ENCODE data around the gene TNFRSF4.
A peak's percentile ranks its signal among the peaks of the same experiment; 100 is the strongest.

TNFRSF4 gene

DNA sequence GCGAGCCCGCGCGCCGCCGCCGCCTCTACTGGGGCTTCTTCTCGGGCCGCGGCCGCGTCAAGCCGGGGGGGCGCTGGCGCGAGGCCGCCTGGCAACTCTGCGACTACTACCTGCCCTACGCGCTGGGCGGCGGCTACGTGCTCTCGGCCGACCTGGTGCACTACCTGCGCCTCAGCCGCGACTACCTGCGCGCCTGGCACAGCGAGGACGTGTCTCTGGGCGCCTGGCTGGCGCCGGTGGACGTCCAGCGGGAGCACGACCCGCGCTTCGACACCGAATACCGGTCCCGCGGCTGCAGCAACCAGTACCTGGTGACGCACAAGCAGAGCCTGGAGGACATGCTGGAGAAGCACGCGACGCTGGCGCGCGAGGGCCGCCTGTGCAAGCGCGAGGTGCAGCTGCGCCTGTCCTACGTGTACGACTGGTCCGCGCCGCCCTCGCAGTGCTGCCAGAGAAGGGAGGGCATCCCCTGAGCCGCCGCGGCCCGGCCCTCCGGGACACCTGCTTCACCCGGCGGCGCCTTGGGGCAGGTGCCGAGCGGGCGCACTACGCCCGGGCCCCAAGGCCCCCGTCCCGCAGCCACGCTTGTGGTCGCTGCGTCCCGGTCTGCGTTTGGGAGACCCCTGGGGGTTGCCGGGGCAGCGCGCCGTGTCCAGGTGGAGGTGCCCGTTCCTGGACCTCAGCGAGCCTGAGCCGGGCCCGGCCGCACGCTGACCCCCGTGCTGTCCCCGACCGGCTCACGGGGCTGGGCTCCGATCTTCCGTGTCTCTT, 19.0 kb upstream of the TNFRSF4 start:
- DNase-seq (ENCODE audit: low spot score): no peak

DNA sequence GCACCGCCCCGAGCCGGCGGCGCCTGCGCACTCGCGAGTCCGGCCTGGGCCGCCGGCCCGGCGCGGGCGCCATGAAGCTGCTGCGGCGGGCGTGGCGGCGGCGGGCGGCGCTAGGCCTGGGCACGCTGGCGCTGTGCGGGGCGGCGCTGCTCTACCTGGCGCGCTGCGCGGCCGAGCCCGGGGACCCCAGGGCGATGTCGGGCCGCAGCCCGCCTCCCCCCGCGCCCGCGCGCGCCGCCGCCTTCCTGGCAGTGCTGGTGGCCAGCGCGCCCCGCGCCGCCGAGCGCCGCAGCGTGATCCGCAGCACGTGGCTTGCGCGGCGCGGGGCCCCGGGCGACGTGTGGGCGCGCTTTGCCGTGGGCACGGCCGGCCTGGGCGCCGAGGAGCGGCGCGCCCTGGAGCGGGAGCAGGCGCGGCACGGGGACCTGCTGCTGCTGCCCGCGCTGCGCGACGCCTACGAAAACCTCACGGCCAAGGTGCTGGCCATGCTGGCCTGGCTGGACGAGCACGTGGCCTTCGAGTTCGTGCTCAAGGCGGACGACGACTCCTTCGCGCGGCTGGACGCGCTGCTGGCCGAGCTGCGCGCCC, 18.3 kb upstream of the TNFRSF4 start, which contains the start of gene B3GALT6:
TSS of gene B3GALT6 (plus strand) at position 30 of the 588 bp plus-strand sequence. CDS start at position 72, 42 bp downstream.
- DNase-seq (ENCODE audit: low spot score): no peak

DNA sequence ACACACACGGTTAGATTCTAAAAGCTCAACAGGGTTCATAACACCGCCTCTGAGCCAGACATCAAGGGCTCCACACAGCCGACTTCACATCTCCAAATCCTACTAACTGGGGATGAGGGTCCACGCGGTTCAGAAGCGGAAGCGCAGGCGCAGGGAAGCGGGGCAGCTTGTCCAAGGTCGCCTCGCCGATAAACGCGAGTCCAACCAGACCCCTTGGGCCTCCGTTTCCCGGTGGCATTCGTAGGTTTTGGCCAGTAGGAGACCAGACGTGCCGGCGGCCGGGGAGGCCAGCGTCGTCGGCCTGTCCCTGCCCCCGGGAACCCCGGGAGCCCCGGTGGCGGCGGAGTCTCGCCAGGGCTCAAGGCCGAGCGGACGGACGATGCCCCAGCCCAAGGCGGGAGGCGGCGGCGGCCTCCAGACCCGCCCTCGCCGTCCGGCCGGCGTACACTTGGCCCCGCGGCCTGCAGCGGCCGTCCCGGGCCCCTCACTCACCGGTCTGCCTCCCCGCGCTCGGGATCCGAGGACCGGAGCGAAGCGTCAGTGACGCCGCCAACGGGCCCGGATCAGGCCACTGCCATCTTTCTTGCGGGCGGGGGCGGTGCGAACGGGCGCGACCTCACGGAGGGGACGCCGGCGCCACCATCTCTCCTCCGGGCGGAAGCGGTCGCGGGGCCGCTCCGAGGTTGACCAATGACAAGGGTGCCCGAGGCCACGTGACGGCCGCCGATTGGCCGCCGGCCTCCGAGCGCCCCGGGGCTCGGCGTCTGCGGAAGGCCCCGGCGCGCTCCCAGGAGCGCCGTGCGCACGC, 17.7 kb upstream of the TNFRSF4 start, which contains the start of gene SDF4:
TSS of gene SDF4 (minus strand) at position 602 of the 808 bp plus-strand sequence. CDS start 3,229 bp downstream, outside the sequence.
- DNase-seq (ENCODE audit: low spot score): peak; percentile 96

DNA sequence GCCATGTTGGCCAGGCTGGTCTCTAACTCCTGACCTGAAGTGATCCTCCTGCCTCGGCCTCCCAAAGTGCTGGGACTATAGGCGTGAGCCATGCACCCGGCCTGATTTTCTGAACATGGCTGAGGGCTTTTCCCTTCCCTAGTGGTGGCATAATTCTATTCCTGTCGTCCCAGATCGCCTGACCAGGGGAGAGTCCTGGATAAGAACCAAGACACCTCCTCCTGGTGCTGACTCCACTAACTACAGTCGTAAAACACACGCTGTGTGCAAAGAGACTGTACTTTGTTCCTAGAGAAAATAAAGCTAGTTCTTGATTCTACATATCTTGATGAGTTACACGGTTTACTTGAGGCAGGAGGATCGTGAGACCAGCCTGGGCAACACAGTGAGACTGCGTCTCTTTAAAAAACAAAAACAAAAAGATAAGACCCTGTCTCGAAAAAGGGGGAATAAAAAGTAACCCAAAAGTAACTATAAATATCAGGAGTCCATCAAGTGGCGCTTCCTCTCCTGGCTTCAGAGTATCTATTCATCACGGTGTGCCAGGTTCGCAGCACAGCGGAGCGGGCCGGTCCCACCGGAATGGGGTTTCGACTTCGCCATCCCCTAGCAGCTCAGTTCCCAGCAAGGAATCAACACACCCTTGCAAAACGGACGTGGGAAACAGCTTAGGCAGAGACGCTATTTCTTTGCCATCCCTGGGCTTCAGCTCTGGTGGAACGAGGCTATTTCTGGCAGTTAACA, 16.9 kb upstream of the TNFRSF4 start:
- peak; percentile 11 for DNase-seq (ENCODE audit: low spot score)

DNA sequence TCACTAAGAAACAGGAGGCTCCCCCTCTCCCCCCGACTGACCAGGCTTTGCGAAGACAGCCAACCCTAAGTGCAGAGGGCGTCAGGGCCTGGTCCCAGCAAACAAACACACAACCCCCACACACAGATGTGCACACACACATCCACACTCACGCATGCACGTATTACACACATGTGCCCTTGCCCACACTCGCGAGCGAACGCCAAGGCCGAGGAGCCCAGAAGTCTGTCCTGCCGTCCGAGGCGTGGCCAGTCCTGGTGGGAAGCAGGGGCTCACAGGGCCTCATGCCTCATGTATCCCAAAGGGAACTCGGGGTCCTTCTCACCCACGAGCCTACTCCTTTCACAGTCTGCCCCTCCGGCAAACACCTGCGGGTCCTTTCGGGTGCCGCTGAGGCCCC, 15.8 kb upstream of the TNFRSF4 start:
- no peak for DNase-seq (ENCODE audit: low spot score)

DNA sequence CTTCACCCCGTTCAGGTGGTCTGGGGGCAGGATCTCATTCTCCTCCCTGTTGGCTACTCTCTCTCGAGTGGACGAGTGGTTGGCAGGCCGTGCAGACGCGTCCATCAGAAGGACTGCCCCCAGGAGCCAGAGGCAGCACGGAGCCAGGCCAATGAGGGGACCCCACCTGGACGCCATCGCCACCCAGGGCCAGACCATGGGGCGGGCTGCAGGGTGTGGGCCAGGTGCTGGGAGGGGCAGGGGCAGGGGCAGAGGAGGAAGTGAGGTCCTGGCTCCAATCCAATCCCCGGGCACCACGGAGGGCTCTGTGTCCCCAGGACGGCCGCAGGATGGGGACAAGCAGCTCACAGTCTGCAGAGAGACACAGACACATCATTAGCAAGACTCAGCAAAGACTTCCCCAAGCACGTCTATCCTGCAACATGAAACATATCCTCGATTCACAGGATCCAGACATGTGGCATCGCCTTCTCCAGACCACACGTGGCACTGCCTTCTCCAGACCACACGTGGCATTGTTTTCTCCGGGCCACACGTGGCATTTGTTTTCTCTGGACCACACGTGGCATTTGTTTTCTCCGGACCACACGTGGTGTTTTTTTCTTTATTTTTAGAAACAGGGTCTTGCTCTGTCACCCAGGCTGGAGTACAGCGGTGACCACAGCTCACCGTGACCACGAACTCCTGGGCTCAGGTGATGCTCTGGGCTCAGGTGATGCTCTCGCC, 14.8 kb upstream of the TNFRSF4 start:
- no peak for DNase-seq (ENCODE audit: low spot score)

DNA sequence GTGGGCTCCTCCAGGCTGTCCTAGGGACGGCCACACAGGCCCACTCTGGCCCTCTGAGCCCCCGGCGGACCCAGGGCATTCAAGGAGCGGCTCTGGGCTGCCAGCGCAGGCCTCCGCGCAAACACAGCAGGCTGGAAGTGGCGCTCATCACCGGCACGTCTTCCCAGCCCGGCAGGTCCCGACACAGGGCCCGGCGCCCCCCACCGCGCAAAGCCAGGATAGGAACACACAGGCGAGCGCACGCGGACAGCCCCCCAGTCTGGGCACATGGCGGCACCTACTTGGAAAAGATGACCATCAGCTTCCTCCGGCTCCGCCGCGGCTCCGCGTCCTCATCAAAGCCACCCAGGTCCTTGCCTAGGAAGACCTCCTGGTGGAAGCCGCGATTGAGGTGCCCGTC, 14.2 kb upstream of the TNFRSF4 start:
- no peak for DNase-seq (ENCODE audit: low spot score)

DNA sequence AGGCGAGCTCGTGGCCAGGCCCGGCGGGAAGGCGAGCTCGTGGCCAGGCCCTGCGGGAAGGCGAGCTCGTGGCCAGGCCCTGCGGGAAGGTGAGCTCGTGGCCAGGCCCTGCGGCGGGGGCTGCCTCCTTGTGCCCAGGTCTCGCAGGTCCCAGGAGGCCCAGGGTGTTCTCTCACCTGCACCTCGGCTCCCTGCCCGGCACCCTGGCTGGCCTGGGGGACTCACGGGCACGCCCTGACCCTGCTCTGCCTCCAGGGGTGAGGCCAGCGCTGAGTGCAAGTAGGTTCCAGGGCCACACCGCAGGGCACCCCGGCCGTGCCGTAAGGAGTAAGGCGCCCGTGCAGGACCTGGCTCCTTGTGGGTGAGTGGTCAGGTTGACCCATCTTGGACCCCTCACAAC, 13.4 kb upstream of the TNFRSF4 start:
- no peak for DNase-seq (ENCODE audit: low spot score)

DNA sequence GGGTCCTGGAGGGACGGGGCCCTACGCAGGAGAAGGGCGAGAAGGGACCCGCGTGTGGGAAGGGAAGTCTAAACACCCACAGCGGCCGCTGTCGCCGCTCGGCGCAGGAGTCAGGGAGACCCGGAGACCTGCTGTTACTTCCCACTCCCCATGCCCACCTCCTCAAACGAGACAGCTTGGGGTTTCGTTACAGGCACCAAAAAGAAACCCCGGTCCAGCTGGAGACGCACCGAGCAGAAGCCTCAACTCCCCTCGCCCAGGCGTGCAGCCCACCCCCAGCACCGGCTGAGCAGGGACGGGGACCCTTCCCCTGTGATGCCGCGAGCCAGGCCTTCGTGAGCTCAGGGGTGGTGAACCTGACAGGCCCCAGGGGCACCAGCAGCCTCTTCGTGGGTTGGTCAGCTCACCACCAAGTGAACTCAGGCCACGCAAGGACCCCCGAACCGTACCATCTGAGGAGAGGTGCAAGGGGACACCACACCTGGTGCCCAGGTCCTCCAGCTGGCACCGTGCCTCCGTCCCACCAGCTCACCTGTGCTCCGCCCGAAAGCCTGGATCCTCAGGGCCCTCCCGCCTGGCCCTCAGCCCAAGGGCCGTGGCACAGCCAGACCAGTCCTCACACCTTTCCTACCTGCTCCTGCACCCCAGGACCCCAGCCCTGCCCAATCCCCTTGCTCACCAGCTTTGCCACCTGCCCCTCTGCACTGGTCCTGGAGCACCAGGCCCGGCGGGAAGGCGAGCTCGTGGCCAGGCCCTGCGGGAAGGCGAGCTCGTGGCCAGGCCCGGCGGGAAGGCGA, 12.8 kb upstream of the TNFRSF4 start:
- DNase-seq (ENCODE audit: low spot score): no peak

DNA sequence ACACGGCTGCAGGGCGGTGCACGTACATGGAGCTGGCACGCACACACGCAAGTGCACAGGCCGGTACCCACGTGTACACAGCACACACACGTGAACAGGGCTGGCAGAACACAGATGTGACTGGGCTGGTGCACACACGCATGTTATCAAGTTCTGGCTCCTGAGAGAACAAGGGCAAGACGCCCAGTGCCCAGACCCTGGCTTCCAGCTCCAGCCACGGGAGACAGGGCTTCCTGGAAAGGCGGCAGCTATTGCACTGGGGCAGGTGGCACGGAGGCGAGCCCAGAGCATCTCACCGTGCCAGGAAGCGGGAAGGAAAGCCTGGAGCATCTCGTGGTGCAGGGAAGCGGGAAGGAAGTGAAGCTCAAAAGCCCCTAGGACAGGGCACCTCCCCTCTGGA, 12.0 kb upstream of the TNFRSF4 start:
- DNase-seq (ENCODE audit: low spot score): no peak

DNA sequence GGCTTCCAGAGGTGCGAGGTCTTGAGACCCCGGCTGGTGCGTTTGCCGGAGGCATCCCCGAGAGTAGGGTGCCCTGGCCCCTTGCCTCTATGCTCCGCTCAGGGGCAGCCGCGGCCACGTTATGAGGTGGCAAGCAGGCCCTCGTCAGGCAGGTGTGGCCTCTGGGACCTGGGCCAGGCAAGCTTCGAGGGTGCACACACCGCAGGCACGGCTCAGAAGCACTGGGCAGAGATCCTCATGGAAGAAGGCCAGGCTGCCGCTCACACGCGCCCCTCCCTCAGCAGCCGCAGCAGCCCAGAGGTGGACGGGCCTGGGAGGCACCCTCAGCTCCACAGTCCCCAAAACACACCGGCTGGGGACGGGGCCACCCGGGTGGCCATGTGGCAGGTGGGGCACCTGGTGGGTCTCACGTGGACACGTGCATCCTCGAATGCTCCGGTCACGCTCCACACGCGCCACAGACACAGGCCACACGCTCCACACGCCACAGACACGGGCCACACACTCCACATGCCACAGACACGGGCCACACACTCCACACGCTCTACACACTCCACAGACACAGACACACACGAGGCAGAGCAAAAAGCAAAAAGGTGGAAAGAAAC, 11.4 kb upstream of the TNFRSF4 start:
- DNase-seq (ENCODE audit: low spot score): no peak

DNA sequence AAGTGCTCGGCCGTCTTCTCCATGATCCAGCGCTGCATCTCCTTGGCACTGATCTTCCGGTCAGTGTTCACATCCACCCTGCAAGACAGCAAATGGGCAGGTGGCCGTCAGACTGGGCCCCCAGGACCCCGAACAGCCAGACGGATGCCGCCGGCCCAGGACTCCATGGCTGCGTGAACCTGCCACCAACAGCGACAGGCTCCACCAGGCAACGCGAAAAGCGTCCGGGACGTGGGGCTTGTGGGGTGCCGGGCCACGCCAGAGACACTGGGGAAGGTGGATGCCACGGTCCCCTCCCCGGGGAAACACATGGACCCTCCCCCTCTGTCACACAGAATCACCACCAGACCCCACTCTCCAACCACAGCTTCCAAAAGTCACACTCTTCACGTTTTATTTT, 9.9 kb upstream of the TNFRSF4 start:
- DNase-seq (ENCODE audit: low spot score): no peak

DNA sequence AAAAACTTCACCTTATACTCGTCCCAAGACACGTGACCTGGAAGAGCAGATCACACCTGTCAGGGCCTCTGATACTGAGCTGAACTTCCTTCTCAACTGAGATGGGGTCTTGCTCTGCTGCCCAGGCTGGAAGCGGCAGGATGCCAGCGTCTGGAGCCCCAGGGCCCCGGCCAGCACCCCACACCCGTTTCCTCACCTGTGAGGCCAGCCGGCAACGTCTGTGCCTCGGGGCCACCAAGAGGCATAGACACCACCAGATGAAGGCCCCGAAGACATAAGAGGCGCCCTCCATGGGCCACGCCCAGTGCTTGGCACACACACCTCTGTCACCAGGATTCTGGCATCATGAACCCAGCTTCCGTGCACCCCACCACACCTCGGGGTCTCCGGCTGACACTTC, 9.4 kb upstream of the TNFRSF4 start:
- no peak for DNase-seq (ENCODE audit: low spot score)

DNA sequence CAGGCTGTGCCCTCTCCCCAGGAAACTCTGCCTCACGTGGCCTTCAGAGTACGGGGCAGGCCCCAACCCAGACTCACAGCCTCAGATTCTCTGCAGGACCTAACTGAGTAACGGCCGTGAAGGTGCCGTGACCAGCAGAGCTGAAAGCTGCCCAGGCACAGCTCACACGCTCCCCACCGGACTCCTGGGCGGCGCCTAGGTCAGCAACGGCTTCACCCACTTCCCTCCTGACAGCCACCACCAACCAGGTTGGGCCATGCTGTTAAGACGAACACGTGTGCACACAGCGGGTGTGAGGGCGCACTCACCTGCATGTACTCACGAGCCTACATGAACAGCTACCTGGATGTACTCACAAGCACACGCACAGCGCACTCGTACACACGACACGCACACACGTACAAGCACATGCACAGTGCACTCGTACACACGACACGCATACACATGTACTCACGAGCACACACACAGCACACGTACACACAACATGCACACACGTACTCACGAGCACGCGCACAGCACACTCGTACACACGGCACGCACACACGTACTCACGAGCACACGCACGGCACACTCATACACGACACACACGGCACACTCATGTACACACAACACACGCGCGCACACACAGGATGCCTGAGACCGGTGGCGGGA, 8.7 kb upstream of the TNFRSF4 start:
- no peak for DNase-seq (ENCODE audit: low spot score)

DNA sequence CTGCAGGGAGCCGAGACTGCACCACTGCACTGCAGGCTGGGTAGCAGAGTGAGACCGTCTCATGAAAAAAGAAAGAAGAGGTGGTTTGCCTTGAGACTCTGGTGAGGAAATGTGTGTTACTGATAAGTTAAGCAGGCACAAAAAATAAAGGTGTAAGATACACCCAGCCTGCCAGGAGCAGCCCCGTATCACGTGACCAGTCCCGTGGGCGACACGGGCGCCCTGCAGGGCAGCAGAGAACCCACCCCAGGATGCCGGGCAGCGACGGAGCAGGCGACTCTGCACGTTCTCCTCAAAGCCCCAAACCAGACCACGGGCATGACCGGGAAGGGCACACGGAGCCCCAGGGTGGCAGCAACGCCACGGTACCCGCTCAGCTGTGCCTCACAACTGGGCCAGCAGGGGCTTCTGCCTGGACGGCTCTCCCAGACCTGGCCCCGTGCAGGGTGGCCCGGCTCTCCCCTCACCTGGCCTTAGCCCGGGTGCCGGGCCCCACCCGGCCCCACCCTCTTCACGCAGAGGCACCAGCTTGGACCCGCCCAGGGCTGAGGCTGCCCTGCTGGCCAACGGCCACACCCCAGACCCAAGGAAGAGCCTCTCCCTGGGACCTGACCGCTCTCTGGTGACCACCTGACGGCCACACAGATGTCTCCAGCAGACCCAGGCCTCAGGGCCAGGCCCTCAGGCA, 8.1 kb upstream of the TNFRSF4 start:
- no peak for DNase-seq (ENCODE audit: low spot score)

DNA sequence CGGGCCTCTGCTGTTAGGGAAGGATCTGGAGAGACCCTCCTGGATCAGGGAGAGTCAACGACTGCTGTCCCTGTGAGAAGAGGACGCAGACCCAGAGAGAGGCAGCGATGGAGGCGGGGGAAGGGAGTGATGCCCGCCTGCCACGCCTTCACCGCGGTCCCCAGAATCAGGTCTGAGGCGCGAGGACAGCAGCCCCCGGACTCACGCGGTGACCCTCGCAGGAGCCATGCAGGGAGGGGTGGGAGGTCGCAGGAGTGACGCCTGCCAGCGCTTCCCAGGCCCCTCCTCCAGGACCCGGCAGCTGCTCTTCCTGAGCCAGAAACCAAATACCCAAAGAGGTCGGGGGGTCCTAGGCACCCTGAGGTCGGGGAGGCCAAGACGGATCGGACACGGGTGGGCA, 6.2 kb upstream of the TNFRSF4 start:
- no peak for DNase-seq (ENCODE audit: low spot score)

DNA sequence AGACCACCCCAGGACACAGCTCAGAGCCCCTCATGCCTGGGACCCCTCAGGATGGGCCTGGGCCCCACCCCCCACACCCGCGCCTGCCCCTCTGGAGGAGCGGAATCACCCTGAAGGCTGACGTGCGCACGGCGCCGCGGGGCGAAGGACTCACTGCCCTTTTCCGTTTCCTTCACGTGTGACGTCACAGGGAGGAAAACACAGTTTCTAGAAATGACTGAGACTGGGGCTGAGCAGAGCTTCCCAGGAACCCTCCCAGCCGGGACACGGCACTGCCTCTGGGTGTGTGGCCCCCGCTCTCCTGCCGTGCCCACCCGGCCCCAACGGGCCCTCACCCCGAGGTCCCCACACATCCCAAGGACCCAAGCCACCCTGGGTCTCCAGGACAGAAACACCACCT, 5.4 kb upstream of the TNFRSF4 start:
- no peak for DNase-seq (ENCODE audit: low spot score)

DNA sequence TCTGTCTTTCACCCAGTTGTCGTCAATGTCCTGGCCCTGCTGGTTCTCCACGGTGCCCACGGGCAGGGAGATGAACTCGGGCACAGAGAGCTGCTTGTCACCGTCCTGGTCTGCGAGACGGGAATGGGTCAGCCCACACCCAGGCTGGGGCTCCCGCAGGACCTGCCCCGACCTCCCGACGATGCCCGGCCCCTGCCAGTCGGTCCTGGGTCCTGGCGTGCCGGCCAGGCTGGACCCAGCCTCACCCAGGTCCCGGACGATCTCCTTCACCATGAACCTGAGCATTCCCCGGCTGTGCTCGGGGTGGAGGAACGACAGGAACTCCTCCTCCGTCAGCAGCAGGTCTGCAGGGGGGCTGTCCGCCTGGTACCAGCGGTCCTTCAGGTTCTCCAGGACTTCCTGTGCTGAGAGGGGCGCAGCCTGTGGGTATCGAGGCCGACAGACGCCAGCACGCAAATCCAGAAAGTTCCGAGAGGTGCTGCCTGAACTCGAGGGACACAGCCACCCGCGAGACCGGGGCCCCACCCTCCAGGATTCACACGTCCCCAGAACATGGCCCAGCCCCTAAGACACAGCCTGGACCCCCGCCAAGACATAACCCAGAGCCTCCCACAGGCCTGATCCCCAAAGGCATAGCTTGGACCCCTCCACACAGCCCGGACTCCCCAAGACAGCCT, 4.7 kb upstream of the TNFRSF4 start:
- no peak for DNase-seq (ENCODE audit: low spot score)
